Fibroblast of lung (primary cell): ENCODE data around the gene SLC16A3. TPM values are rescaled to one million over a fixed set of nuclear protein-coding genes. Genes with fewer than 3 reads are reported as not detected.

Source experiments
- DNase-seq, 2 donors: peaks; one replicate each; pipeline versions ENCODE4 v3.0.0 to v3.0.0-alpha.2; 2010; ENCODE audit warnings: low read depth in 2 of 2
- H2AFZ ChIP-seq: 2 replicates; pipeline ENCODE4 v1.5.1; 2012; ENCODE audit warnings: low read length, control low read depth, inconsistent platforms
- H3K27ac ChIP-seq: 2 replicates; pipeline ENCODE4 v1.5.1; 2011; ENCODE audit warnings: low read length, control low read depth; ENCODE audit not compliant: insufficient read depth
- H3K27me3 ChIP-seq: 2 replicates; pipeline ENCODE4 v1.5.1; 2011; ENCODE audit warnings: mild to moderate bottlenecking, low read length; ENCODE audit not compliant: control insufficient read depth, insufficient read depth
- H3K36me3 ChIP-seq: 2 replicates; pipeline ENCODE4 v1.5.1; 2011; ENCODE audit warnings: low read length; ENCODE audit not compliant: control insufficient read depth, insufficient read depth
- H3K4me1 ChIP-seq: 2 replicates; pipeline ENCODE4 v1.5.1; 2011; ENCODE audit warnings: low read length; ENCODE audit not compliant: control insufficient read depth, insufficient read depth; ENCODE audit errors: extremely low read depth
- H3K4me2 ChIP-seq: 2 replicates; pipeline ENCODE4 v1.5.1; 2011; ENCODE audit warnings: low read length, control low read depth; ENCODE audit not compliant: insufficient read depth; ENCODE audit errors: extremely low read depth
- H3K4me3 ChIP-seq, 4 experiments: fragments of 200-600 bp in 1 of 4; sonication (generic) in 1 of 4; replicated peaks in 1 of 4; 2 replicates each; pipeline ENCODE4 v1.5.1; 2011 to 2016; ENCODE audit warnings: low read length in 4 of 4, low read depth in 3 of 4, mild to moderate bottlenecking in 3 of 4, control low read depth in 2 of 4, inconsistent platforms in 1 of 4, mixed read lengths in 1 of 4; ENCODE audit not compliant: insufficient read depth in 1 of 4; ENCODE audit errors: control extremely low read depth in 1 of 4
- H3K79me2 ChIP-seq: 2 replicates; pipeline ENCODE4 v1.5.1; 2012; ENCODE audit warnings: mild to moderate bottlenecking, low read length, inconsistent platforms; ENCODE audit not compliant: control insufficient read depth, insufficient read depth
- H3K9ac ChIP-seq: 2 replicates; pipeline ENCODE4 v1.5.1; 2011; ENCODE audit warnings: mild to moderate bottlenecking, low read length, control low read depth; ENCODE audit not compliant: insufficient read depth
- H3K9me3 ChIP-seq: 2 replicates; pipeline ENCODE4 v1.5.1; 2012; ENCODE audit warnings: low read depth, low read length; ENCODE audit not compliant: control insufficient read depth, insufficient read depth
- H4K20me1 ChIP-seq: 2 replicates; pipeline ENCODE4 v1.5.1; 2011; ENCODE audit warnings: low read length; ENCODE audit not compliant: control insufficient read depth, insufficient read depth; ENCODE audit errors: extremely low read depth
- EZH2 ChIP-seq: IDR thresholded peaks from 2 replicates; pipeline ENCODE4 v1.5.1; 2012; ENCODE audit warnings: low read length, control low read depth, mild to moderate bottlenecking; ENCODE audit errors: missing control alignments
- polyA plus RNA-seq, 2 donors: library from polyadenylated mRNA; depleted of rRNA in 1 of 2; stranded (reverse) in 1 of 2; unstranded in 1 of 2; fragments of >200 nt; gene quantifications; 2 replicates each; pipeline ENCODE4 v1.2.1, GENCODE V29; 2011 to 2012; ENCODE audit warnings: missing spikeins in 1 of 2
- total RNA-seq: library from RNA; depleted of rRNA; stranded (reverse); fragments of >200 nt; gene quantifications from 2 replicates; pipeline ENCODE4 v1.2.1, GENCODE V29; 2014
- TF ChIP-seq, protein P1 (sequence below), 2 donors: IDR thresholded peaks in 1 of 2; conservative IDR thresholded peaks in 1 of 2; 1 replicate in 1 of 2; 2 replicates in 1 of 2; pipeline ENCODE4 v1.5.1; 2011 to 2012; ENCODE audit warnings: low read length in 2 of 2, control low read depth in 1 of 2, inconsistent platforms in 1 of 2, low read depth in 1 of 2, mild to moderate bottlenecking in 1 of 2

SLC16A3 gene
- total and polyA plus RNA-seq, 2 donors (not counting 1 experiment from before 2014, with no cell fraction given) = 71.0 to 107 TPM

DNA sequence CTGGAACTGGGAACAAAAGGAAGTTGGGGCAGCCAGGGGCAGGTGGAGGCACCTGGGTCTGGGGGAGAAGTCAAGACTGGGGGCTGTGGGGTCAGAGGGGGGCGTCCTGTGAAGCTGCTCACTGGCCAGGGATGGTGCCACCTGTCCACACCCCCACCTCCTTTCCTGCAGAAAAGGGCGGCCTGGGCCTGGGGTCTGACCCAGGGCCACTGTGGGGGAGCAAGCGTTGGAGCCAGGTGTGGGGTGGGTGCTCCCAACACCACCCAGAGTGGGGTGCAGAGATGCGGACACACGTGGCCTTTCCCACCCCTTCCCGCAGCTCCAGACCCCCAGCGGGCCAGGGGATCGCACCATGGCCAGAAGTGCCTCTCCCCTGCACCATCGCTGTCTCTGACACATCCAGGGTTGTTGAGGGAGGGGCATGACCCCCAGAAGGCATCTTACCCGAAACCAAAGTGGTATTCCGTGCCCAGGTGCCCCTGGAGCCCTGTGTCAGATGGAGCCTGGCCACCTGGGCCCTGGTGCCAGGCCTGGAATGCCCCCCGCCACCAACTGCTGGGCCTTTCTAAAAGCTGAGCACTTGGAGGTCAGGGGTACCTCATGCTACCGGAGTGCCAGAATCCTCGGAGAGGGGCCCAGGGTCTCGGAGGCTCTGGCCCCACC, 2.6 kb upstream of the SLC16A3 start:
- H3K9ac ChIP-seq = no peak overlapping the region
- no peaks in the 10 kb centered on the region for H3K27me3 ChIP-seq
- H3K4me1 ChIP-seq = peaks cover 4% of the 10 kb centered on the region
- H3K4me2 ChIP-seq = no peak overlapping the region
- H3K36me3 ChIP-seq = no peaks in the 10 kb centered on the region
- no peak overlapping the region for H2AFZ ChIP-seq
- H3K79me2 ChIP-seq = peaks cover 20% of the 10 kb centered on the region
- TF ChIP-seq, protein P1, sequence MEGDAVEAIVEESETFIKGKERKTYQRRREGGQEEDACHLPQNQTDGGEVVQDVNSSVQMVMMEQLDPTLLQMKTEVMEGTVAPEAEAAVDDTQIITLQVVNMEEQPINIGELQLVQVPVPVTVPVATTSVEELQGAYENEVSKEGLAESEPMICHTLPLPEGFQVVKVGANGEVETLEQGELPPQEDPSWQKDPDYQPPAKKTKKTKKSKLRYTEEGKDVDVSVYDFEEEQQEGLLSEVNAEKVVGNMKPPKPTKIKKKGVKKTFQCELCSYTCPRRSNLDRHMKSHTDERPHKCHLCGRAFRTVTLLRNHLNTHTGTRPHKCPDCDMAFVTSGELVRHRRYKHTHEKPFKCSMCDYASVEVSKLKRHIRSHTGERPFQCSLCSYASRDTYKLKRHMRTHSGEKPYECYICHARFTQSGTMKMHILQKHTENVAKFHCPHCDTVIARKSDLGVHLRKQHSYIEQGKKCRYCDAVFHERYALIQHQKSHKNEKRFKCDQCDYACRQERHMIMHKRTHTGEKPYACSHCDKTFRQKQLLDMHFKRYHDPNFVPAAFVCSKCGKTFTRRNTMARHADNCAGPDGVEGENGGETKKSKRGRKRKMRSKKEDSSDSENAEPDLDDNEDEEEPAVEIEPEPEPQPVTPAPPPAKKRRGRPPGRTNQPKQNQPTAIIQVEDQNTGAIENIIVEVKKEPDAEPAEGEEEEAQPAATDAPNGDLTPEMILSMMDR (conservative IDR thresholded peaks at IDR 0.05 in 1 of 2, IDR thresholded peaks at IDR 0.05 in 1 of 2; ENCODE audit: low read depth in 1 of 2, low read length in 2 of 2) = no peak
- no peak for TF ChIP-seq EZH2
- H3K9me3 ChIP-seq = no peaks in the 10 kb centered on the region
- no peak for DNase-seq
- H3K27ac ChIP-seq = no peak overlapping the region
- no peak overlapping the region for H3K4me3 ChIP-seq
- no peaks in the 10 kb centered on the region for H4K20me1 ChIP-seq

DNA sequence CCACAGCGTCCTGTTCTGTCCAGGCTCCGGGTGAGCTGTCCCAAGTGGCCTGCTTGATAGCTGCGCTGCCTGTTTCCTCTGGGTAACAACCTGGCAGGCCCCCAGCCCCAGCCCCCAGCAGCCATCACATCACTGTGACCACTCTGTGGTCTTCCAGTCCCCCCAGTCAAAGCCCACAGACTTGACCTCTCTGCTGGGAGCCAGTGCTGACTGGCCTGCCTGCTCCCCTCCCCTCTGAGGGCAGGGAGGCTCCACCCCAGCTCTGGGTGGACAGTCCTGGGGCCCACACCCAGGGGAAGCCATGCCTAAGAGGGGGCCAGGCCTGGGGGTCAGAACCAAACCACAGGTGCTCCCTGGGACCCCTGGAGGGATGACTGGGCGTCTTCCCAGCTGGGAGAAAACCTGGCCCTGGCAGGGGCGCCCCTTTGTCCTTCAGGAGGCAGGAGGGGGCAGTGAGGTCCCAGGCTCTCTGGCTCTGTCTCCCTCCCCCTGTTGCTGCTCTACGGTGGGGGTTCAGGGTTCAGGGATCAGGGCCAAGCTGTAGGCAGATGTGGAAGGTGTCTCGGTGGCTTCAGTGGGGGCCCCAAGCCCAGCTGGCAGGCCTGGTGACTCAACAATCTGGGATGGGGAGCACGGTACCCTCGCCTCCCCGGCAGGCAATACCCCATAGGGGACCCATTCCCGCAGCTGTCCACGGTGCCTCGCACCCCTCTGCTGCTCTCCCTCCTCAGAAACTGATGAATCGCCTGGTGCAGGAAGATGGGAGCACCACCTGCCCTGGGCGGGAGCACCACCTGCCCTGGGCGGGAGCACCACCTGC, 1.8 kb upstream of the SLC16A3 start:
- H3K4me1 ChIP-seq = peaks cover 8% of the 10 kb centered on the region
- H3K36me3 ChIP-seq = no peaks in the 10 kb centered on the region
- H3K27me3 ChIP-seq = no peaks in the 10 kb centered on the region
- H3K4me3 ChIP-seq = no peak overlapping the region
- TF ChIP-seq, protein P1 (conservative IDR thresholded peaks at IDR 0.05 in 1 of 2, IDR thresholded peaks at IDR 0.05 in 1 of 2; ENCODE audit: low read depth in 1 of 2, low read length in 2 of 2) = no peak
- no peak for TF ChIP-seq EZH2
- no peak overlapping the region for H3K4me2 ChIP-seq
- H3K9ac ChIP-seq = no peak overlapping the region
- no peak for DNase-seq
- H4K20me1 ChIP-seq = no peaks in the 10 kb centered on the region
- H3K27ac ChIP-seq = no peak overlapping the region
- H3K79me2 ChIP-seq = peaks cover 27% of the 10 kb centered on the region
- no peaks in the 10 kb centered on the region for H3K9me3 ChIP-seq
- no peak overlapping the region for H2AFZ ChIP-seq

DNA sequence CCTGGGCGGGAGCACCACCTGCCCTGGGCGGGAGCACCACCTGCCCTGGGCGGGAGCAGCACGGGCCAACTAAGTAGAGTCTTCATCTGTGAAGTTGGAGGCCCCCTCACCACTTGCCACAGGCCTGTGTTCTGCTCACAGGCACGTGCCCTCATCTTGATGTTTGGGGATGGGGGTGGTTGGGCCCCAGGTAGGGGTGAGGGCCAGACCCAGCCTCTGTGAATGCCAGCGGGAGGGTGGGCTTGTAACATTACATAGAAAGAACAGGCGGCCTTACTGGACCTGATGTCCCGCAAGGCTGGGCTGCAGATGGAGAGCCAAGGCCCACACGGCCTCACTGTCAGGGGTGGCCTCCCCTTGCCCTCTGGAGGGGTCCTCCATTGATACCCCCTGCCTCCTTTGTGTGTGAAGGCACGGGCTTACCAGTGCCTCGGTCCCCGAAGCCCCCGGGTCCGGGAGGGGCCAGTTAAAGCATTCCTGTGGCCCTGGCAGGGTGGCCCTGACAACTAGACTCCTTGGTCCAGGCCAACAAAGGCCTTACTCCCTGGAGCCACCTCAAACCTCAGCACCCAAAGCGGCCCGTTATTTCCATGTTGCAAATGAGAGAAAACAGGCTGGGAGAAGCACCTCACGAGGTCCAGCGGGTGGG, 1.1 kb upstream of the SLC16A3 start:
- Histone ChIP-seq H3K9me3 (no peaks in the 10 kb centered on the region), H2AFZ (no peak overlapping the region), H3K4me3 (no peak overlapping the region), H3K9ac (no peak overlapping the region), H3K79me2 (peaks cover 33% of the 10 kb centered on the region), H3K27me3 (no peaks in the 10 kb centered on the region), H3K36me3 (peaks cover 3% of the 10 kb centered on the region), H4K20me1 (no peaks in the 10 kb centered on the region), H3K27ac (no peak overlapping the region), H3K4me1 (peaks cover 12% of the 10 kb centered on the region), H3K4me2 (no peak overlapping the region)
- no peak for TF ChIP-seq EZH2
- TF ChIP-seq, protein P1 (conservative IDR thresholded peaks at IDR 0.05 in 1 of 2, IDR thresholded peaks at IDR 0.05 in 1 of 2; ENCODE audit: low read depth in 1 of 2, low read length in 2 of 2) = no peak
- peak in 1 of 2 donors; percentile 29 for DNase-seq
